HEK293 (cell line): ENCODE data around the gene RASL11A.

ENCODE experiments used
- CTCF ChIA-PET: fragments of 350-600 bp; formaldehyde crosslinking; extraction: SDS; loops from one replicate; lab custom pipeline; 2021; ENCODE audit warnings: antibody characterized with exemption; lab: Yijun Ruan, JAX
- POLR2A ChIA-PET: fragments of 300-600 bp; formaldehyde crosslinking; extraction: SDS; loops from one replicate; lab custom pipeline; 2020; ENCODE audit warnings: antibody characterized with exemption, inconsistent platforms; lab: Yijun Ruan, JAX
- H3K27ac ChIP-seq: fragments of 200-500 bp; sonication (Bioruptor generic); 2 replicates; pipeline ENCODE4 v1.5.1; 2014; ENCODE audit warnings: low read depth, low read length, control low read depth, inconsistent platforms; ENCODE audit errors: extremely low read depth
- H3K36me3 ChIP-seq, 2 experiments: fragments of 200-500 bp in 1 of 2; sonication (Bioruptor generic) in 1 of 2; 1 replicate in 1 of 2; 2 replicates in 1 of 2; pipeline ENCODE4 v1.5.1; 2014 to 2017; ENCODE audit warnings: inconsistent platforms in 2 of 2, low read length in 2 of 2; ENCODE audit not compliant: control insufficient read depth in 2 of 2, insufficient read depth in 1 of 2
- H3K4me1 ChIP-seq: fragments of 200-500 bp; sonication (Bioruptor generic); 2 replicates; pipeline ENCODE4 v1.5.1; 2014; ENCODE audit warnings: mild to moderate bottlenecking, low read length, inconsistent platforms; ENCODE audit not compliant: control insufficient read depth, insufficient read depth
- H3K4me3 ChIP-seq: 2 replicates; pipeline ENCODE4 v1.5.1; 2011; ENCODE audit warnings: low read depth, mild to moderate bottlenecking, control low read depth, low read length, moderate library complexity
- H3K9me3 ChIP-seq: fragments of 200-500 bp; sonication (Bioruptor generic); 2 replicates; pipeline ENCODE4 v1.5.1; 2014; ENCODE audit warnings: low read depth, low read length, inconsistent platforms; ENCODE audit not compliant: control insufficient read depth, insufficient read depth
- BCL11B ChIP-seq: fragments of 450-650 bp; formaldehyde crosslinking; IDR thresholded peaks from 2 replicates; pipeline ENCODE4 v1.5.1; 2016; ENCODE audit warnings: low read depth, missing biosample characterization, missing genetic modification characterization
- EGR2 ChIP-seq: fragments of 450-650 bp; formaldehyde crosslinking; IDR thresholded peaks from 2 replicates; pipeline ENCODE4 v1.5.1; 2016; ENCODE audit warnings: low read depth, missing biosample characterization, missing genetic modification characterization
- FEZF1 ChIP-seq: fragments of 450-650 bp; formaldehyde crosslinking; IDR thresholded peaks from 2 replicates; pipeline ENCODE4 v1.5.1; 2016; ENCODE audit warnings: missing biosample characterization, missing genetic modification characterization
- KLF16 ChIP-seq: fragments of 450-650 bp; formaldehyde crosslinking; IDR thresholded peaks from 2 replicates; pipeline ENCODE4 v1.5.1; 2017; ENCODE audit warnings: missing biosample characterization, missing genetic modification characterization
- KLF7 ChIP-seq: fragments of 450-650 bp; formaldehyde crosslinking; IDR thresholded peaks from 2 replicates; pipeline ENCODE4 v1.5.1; 2016; ENCODE audit warnings: missing biosample characterization, missing genetic modification characterization, borderline replicate concordance
- ZFHX2 ChIP-seq: fragments of 450-650 bp; formaldehyde crosslinking; conservative IDR thresholded peaks from 2 replicates; pipeline ENCODE4 v1.5.1; 2016; ENCODE audit warnings: missing biosample characterization, missing genetic modification characterization
- ZNF169 ChIP-seq: fragments of 450-650 bp; formaldehyde crosslinking; IDR thresholded peaks from 2 replicates; pipeline ENCODE4 v1.5.1; 2016; ENCODE audit warnings: missing biosample characterization, missing genetic modification characterization
- ZNF174 ChIP-seq: fragments of 450-650 bp; formaldehyde crosslinking; IDR thresholded peaks from 2 replicates; pipeline ENCODE4 v1.5.0; 2017; ENCODE audit warnings: missing biosample characterization, mild to moderate bottlenecking, missing genetic modification characterization
- ZNF416 ChIP-seq: fragments of 450-650 bp; formaldehyde crosslinking; IDR thresholded peaks from 2 replicates; pipeline ENCODE4 v1.5.1; 2016; ENCODE audit warnings: missing biosample characterization, missing genetic modification characterization
- ZNF449 ChIP-seq: fragments of 450-650 bp; formaldehyde crosslinking; IDR thresholded peaks from 2 replicates; pipeline ENCODE4 v1.5.1; 2017; ENCODE audit warnings: missing biosample characterization, mild to moderate bottlenecking, missing genetic modification characterization, moderate library complexity
- ZNF514 ChIP-seq: fragments of 450-650 bp; formaldehyde crosslinking; IDR thresholded peaks from 2 replicates; pipeline ENCODE4 v1.5.1; 2016; ENCODE audit warnings: missing biosample characterization, missing genetic modification characterization
- ZNF555 ChIP-seq: fragments of 450-650 bp; formaldehyde crosslinking; conservative IDR thresholded peaks from 2 replicates; pipeline ENCODE4 v1.5.1; 2017; ENCODE audit warnings: missing biosample characterization, mild to moderate bottlenecking, missing genetic modification characterization, inconsistent platforms
- ZNF704 ChIP-seq: fragments of 450-650 bp; formaldehyde crosslinking; IDR thresholded peaks from 2 replicates; pipeline ENCODE4 v1.5.1; 2016; ENCODE audit warnings: missing biosample characterization, missing genetic modification characterization
- ZNF830 ChIP-seq: fragments of 450-650 bp; IDR thresholded peaks from 2 replicates; pipeline ENCODE4 v1.5.0; 2018; ENCODE audit warnings: missing biosample characterization, missing genetic modification characterization, low read depth, mild to moderate bottlenecking, moderate library complexity
- ZSCAN16 ChIP-seq: fragments of 450-650 bp; formaldehyde crosslinking; IDR thresholded peaks from 2 replicates; pipeline ENCODE4 v1.5.1; 2016; ENCODE audit warnings: missing biosample characterization, missing genetic modification characterization
- ZSCAN30 ChIP-seq: fragments of 450-650 bp; IDR thresholded peaks from 2 replicates; pipeline ENCODE4 v1.5.1; 2018; ENCODE audit warnings: missing biosample characterization, mild to moderate bottlenecking, missing genetic modification characterization, moderate library complexity
- TF ChIP-seq, protein P1 (sequence below): fragments of 450-650 bp; formaldehyde crosslinking; IDR thresholded peaks from 2 replicates; pipeline ENCODE4 v1.5.1; 2016; ENCODE audit warnings: missing biosample characterization, missing genetic modification characterization

The RASL11A gene

GRCh38 chr13:27293076-27293691, 22.6 kb downstream of the RASL11A start:
- ChIA-PET POLR2A (interaction anchor here (0.5 kb wide), 1 partner anchor 12 kb away, joined by 5 read pairs; no protein-coding TSS in a partner anchor), CTCF (no interaction called here)
- no peak overlapping the region for H3K27ac ChIP-seq
- H3K36me3 ChIP-seq, result no peaks in the 10 kb centered on the region
- H3K4me3 ChIP-seq, result no peak overlapping the region
- TF ChIP-seq KLF7 (tag by site-specific recombination) (no peak), ZNF416 (tag by site-specific recombination) (no peak), ZNF830 (tag by site-specific recombination) (no peak), ZNF169 (no peak), ZNF174 (tag by site-specific recombination) (no peak), ZNF555 (tag by site-specific recombination) (no peak), KLF16 (no peak), ZSCAN16 (no peak), ZNF449 (no peak), BCL11B (tag by site-specific recombination) (no peak)
- no peaks in the 10 kb centered on the region for H3K4me1 ChIP-seq
- H3K9me3 ChIP-seq, result no peaks in the 10 kb centered on the region

DNA sequence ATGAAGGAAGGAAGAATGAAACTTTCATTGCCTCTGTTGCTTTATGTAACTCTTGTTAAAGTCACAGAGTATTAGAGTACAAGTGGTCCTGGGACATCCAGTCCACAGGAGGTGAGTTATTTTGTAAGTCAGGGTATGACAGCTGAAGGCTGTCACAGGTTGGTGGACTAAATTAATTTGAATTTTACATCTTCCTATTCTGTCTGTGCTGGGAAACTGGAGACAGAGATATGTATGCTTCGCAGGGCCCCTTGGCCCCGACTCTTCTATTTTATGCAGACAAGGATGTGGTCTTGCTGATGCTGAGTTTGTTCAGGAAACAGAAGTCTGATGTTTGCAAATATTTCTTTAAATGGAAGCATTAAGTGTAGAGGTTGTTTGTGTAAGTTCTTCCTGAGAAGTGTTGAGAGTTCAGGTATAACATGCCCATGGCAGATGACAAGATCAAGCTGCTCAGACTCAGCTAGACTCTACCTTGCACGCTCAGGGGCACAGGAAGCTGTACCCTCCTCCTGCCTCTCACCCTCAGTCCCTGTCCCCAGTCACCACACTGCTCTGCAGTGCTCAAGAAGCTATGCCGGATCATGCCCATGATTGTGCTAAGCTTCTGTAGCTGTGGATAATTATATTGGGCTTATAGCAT, 23.4 kb downstream of the RASL11A start:
- H3K4me3 ChIP-seq, result no peak overlapping the region
- no peaks in the 10 kb centered on the region for H3K36me3 ChIP-seq
- H3K4me1 ChIP-seq, result no peaks in the 10 kb centered on the region
- H3K27ac ChIP-seq, result no peak overlapping the region
- no peak for TF ChIP-seq ZNF704
- TF ChIP-seq ZNF169, result no peak
- TF ChIP-seq ZNF514 (tag by site-specific recombination), result no peak
- no peak for TF ChIP-seq ZSCAN30 (tag by site-specific recombination)
- TF ChIP-seq, protein P1, sequence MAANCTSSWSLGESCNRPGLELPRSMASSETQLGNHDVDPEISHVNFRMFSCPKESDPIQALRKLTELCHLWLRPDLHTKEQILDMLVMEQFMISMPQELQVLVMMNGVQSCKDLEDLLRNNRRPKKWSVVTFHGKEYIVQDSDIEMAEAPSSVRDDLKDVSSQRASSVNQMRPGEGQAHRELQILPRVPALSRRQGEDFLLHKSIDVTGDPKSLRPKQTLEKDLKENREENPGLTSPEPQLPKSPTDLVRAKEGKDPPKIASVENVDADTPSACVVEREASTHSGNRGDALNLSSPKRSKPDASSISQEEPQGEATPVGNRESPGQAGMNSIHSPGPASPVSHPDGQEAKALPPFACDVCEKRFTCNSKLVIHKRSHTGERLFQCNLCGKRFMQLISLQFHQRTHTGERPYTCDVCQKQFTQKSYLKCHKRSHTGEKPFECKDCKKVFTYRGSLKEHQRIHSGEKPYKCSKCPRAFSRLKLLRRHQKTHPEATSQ (tag by site-specific recombination), result no peak
- TF ChIP-seq, all 188 proteins: peak for 0
- POLR2A ChIA-PET, result interaction anchor here (0.5 kb wide), 1 partner anchor 11 kb away, joined by 5 read pairs; no protein-coding TSS in a partner anchor
- CTCF ChIA-PET, result no interaction called here
- H3K9me3 ChIP-seq, result no peaks in the 10 kb centered on the region

DNA sequence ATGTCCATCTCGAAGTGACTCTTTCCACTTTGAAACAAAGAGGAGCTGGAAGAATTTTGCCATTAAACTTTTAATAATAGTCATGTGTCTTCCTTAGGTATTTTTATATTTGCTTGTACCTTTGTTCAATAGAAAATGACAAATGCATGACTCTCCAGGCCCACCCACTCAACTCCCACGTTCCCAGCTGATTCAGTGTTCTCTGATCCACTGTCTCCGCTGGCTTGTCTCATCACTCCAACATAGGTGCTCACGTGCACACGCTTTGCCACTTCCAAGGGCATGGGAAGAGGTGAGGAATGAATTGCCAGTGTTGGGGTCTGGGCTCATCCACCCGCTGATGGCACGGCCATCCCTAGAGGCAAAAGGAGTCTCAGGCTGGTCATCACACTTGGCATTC, 24.5 kb downstream of the RASL11A start:
- H3K4me1 ChIP-seq, result no peaks in the 10 kb centered on the region
- H3K4me3 ChIP-seq, result no peak overlapping the region
- no peaks in the 10 kb centered on the region for H3K9me3 ChIP-seq
- TF ChIP-seq ZFHX2 (tag by site-specific recombination) (peak; percentile 52), EGR2 (tag by site-specific recombination) (peak; percentile 44), FEZF1 (tag by site-specific recombination) (no peak)
- H3K27ac ChIP-seq, result no peak overlapping the region
- H3K36me3 ChIP-seq, result no peaks in the 10 kb centered on the region
- ChIA-PET CTCF (no interaction called here), POLR2A (no interaction called here)
